ENCODE measurements around the gene PPP2R3B. TPM values are rescaled to one million over a fixed set of nuclear protein-coding genes. Genes with fewer than 3 reads are reported as not detected.
"Not testable (repeated sequence)": the region's sequence is repeated elsewhere in the genome, so short reads cannot be mapped to it uniquely, and the experiment has no call there.

The PPP2R3B gene
- total RNA-seq, 6 experiments from 2014 or later: 11.7 to 20.5 (median 13.9) TPM

DNA sequence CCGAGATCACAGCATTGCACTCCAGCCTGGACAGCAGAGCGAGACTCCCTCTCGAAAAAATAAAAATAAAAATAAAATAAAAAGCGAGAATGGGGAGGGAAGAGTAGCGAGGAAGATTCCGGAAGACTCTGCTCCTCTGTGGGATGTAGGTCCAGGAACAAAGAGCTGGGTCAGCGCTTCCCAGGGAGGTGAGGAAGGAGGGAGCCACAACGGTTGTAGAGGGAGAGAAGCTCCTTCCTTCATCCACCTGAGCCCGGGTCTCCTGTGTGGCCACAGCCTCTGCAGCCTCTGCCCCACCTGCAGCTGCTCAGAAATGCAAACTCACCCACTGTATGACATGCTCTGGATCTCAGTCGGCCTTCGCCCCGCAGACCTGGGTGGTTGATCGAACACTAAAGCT, 3.8 kb upstream of the PPP2R3B start:
- TF ChIP-seq, protein P1, sequence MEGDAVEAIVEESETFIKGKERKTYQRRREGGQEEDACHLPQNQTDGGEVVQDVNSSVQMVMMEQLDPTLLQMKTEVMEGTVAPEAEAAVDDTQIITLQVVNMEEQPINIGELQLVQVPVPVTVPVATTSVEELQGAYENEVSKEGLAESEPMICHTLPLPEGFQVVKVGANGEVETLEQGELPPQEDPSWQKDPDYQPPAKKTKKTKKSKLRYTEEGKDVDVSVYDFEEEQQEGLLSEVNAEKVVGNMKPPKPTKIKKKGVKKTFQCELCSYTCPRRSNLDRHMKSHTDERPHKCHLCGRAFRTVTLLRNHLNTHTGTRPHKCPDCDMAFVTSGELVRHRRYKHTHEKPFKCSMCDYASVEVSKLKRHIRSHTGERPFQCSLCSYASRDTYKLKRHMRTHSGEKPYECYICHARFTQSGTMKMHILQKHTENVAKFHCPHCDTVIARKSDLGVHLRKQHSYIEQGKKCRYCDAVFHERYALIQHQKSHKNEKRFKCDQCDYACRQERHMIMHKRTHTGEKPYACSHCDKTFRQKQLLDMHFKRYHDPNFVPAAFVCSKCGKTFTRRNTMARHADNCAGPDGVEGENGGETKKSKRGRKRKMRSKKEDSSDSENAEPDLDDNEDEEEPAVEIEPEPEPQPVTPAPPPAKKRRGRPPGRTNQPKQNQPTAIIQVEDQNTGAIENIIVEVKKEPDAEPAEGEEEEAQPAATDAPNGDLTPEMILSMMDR (IDR thresholded peaks at IDR 0.05): no peak
- DNase-seq: no peak

DNA sequence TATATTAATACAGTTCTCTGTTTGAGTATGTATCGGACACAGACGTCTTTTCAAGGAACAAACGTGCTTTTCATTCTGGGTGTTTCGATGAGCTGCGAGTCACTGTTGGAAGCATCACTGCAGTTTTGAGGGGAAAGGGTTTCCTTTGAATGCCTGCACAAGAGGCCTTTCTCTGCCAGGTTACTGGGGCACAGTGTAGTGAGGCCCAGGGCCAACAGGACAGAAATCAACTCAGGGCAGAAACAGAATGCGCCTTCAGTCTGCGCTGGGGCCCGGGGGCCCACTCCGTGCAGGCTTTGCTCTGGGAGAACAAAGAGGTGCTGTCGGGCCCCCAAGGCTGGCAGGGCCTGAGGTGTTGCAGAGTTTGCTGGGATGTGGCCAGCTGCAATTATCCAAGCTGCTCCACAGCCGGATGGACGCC, 2.3 kb upstream of the PPP2R3B start:
- DNase-seq: no peak
- H3K9me3 Mint-ChIP-seq: no peaks in the 10 kb centered on the region
- TF ChIP-seq, protein P1 (IDR thresholded peaks at IDR 0.05): no peak
- 0 out of 2 replicates have a peak, but pooled peaks cover 7% of the 10 kb centered on the region for H3K4me1 Mint-ChIP-seq (ENCODE audit: low read depth)
- no peaks in the 10 kb centered on the region for H3K36me3 Mint-ChIP-seq (ENCODE audit: low read depth)
- no peak overlapping the region for H3K27ac Mint-ChIP-seq
- H3K4me3 Mint-ChIP-seq: no peak overlapping the region
- peaks cover 3% of the 10 kb centered on the region; the same call in 1 of the 2 replicates for H3K27me3 Mint-ChIP-seq (ENCODE audit: insufficient read depth)

More for the DNA sequence above, 3.8 kb upstream of the PPP2R3B start:
- Mint-ChIP-seq H3K27ac (no peak overlapping the region), H3K27me3 (ENCODE audit: insufficient read depth) (peaks cover 3% of the 10 kb centered on the region; the same call in 1 of the 2 replicates), H3K9me3 (no peaks in the 10 kb centered on the region), H3K36me3 (ENCODE audit: low read depth) (no peaks in the 10 kb centered on the region), H3K4me1 (ENCODE audit: low read depth) (0 out of 2 replicates have a peak, but pooled peaks cover 7% of the 10 kb centered on the region), H3K4me3 (no peak overlapping the region)

DNA sequence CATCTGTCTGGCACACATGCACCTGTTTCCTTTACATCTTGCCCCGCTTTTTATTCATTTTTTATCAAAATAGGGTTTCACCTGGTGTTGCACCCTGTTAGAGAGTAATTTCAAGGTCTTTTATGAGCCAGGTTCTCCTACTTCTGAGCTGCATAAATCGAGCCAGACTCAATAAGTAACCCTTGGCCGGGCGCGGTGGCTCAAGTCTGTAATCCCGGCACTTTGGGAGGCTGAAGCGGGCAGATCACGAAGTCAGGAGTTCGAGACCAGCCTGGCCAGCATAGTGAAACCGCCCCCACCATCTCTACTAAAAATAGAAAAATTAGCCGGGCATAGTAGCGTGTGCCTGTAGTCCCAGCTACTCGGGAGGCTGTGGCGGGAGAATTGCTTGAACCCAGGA, 1.0 kb upstream of the PPP2R3B start:
- 0 out of 2 replicates have a peak, but pooled peaks cover 7% of the 10 kb centered on the region for H3K4me1 Mint-ChIP-seq (ENCODE audit: low read depth)
- H3K27me3 Mint-ChIP-seq (ENCODE audit: insufficient read depth): peaks cover 3% of the 10 kb centered on the region; the same call in 1 of the 2 replicates
- DNase-seq: no peak
- H3K36me3 Mint-ChIP-seq (ENCODE audit: low read depth): no peaks in the 10 kb centered on the region
- no peaks in the 10 kb centered on the region for H3K9me3 Mint-ChIP-seq
- H3K4me3 Mint-ChIP-seq: peak overlapping the region; percentile 90
- TF ChIP-seq, protein P1 (IDR thresholded peaks at IDR 0.05): no peak
- H3K27ac Mint-ChIP-seq: peak overlapping the region; percentile 98; the same call in 1 of the 2 replicates

DNA sequence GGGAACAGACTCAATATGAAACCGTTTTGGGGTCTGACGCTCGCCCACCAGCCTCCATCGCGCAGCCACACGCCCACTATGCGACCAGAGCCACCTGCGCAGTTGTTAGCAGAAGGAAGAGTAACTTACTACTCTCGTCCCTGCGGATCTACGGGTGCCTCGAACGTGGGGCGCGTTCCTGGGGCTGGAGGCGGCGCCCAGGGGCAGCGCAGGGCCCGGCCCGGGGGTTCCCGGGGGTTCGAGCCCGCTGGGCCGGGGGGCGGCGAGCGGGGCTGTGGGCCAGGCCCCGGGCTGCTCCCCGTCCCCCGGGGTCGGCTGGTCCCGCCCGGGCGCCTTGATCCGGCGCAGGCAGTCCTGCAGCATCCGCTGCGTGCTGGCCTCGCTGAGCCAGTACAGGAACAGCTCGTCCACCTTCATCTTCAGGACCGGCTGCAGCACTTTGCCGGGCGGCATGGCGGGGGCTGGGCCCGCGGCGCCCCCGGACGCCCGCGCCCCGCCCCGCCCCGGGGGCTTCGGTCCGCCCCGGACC, 404 bp downstream of the PPP2R3B start:
- Mint-ChIP-seq H3K27ac (no peak overlapping the region; the same call in 1 of the 2 replicates), H3K27me3 (ENCODE audit: insufficient read depth) (peaks cover 3% of the 10 kb centered on the region; the same call in 1 of the 2 replicates), H3K36me3 (ENCODE audit: low read depth) (no peaks in the 10 kb centered on the region), H3K4me3 (peak overlapping the region; percentile 66), H3K4me1 (ENCODE audit: low read depth) (0 out of 2 replicates have a peak, but pooled peaks cover 7% of the 10 kb centered on the region), H3K9me3 (no peaks in the 10 kb centered on the region)
- DNase-seq: no peak
- TF ChIP-seq, protein P1 (IDR thresholded peaks at IDR 0.05): no peak

DNA sequence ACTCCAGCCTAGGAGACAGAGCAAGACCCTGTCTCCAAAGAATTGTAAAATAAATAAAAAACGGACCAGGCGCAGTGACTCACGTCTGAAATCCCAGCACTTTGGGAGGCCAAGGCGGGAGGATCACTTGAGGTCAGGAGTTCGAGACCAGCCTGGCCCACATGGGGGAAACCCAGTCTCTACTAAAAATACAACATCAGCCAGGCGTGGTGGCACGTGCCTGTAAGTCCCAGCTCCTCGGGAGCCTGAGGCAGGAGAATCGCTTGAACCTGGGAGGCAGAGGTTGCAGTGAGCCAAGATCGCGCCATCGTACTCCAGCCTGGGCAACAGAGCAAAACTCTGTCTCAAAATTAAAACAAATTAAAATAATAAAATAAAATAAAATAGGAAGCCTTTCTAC, 971 bp downstream of the PPP2R3B start:
- not testable (repeated sequence) for H3K9me3 Mint-ChIP-seq; H3K27ac Mint-ChIP-seq; DNase-seq; H3K4me1 Mint-ChIP-seq (ENCODE audit: low read depth); H3K27me3 Mint-ChIP-seq (ENCODE audit: insufficient read depth); H3K36me3 Mint-ChIP-seq (ENCODE audit: low read depth)
- peak overlapping the region; percentile 66 for H3K4me3 Mint-ChIP-seq

DNA sequence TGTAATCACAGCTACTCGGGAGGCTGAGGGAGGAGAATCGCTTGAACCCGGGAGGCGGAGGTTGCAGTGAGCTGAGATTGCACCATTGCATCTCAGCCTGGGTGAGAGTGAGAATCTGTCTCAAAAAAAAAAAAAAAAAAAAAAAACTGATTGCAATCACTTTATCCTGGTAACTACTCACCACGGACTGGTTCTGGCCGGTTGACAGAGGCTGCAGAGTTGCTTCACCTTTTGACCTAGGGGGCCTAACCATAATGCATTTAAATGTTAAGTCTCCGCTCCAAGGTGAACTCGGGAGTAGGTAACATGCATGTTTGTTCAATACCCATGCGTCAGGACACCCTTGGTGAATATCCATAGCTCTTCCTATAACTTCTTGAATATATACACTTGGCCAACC, 1.8 kb downstream of the PPP2R3B start:
- TF ChIP-seq, protein P1 (IDR thresholded peaks at IDR 0.05): no peak
- Mint-ChIP-seq H3K9me3 (no peaks in the 10 kb centered on the region), H3K36me3 (ENCODE audit: low read depth) (no peaks in the 10 kb centered on the region), H3K4me3 (no peak overlapping the region), H3K27me3 (ENCODE audit: insufficient read depth) (peaks cover 3% of the 10 kb centered on the region; the same call in 1 of the 2 replicates), H3K27ac (no peak overlapping the region), H3K4me1 (ENCODE audit: low read depth) (0 out of 2 replicates have a peak, but pooled peaks cover 7% of the 10 kb centered on the region)
- DNase-seq: no peak
